AG04449 (cell line): ENCODE data around the gene TLX3.

ENCODE experiments used
- CTCF ChIA-PET: fragments of 350-600 bp; formaldehyde crosslinking; extraction: SDS; loops from one replicate; lab custom pipeline; 2021; ENCODE audit warnings: antibody characterized with exemption; lab: Yijun Ruan, JAX
- POLR2A ChIA-PET: fragments of 400-600, 350-600 bp; formaldehyde crosslinking; extraction: SDS; loops from one replicate; lab custom pipeline; 2020; ENCODE audit warnings: antibody characterized with exemption, inconsistent platforms; lab: Yijun Ruan, JAX
- DNase-seq: peaks from one replicate; pipeline ENCODE4 v3.0.0-alpha.2; 2010; ENCODE audit warnings: low read depth, low spot score
- H3K4me3 ChIP-seq: 2 replicates; pipeline ENCODE4 v1.5.1; 2011; ENCODE audit warnings: low read depth, mild to moderate bottlenecking, control low read depth, low read length
- CTCF ChIP-seq: IDR thresholded peaks from one replicate; pipeline ENCODE4 v1.5.1; 2011; ENCODE audit warnings: mild to moderate bottlenecking, moderate library complexity, low read length, control low read depth, inconsistent platforms; ENCODE audit not compliant: insufficient read depth; ENCODE audit errors: missing control alignments

Gene TLX3

DNA sequence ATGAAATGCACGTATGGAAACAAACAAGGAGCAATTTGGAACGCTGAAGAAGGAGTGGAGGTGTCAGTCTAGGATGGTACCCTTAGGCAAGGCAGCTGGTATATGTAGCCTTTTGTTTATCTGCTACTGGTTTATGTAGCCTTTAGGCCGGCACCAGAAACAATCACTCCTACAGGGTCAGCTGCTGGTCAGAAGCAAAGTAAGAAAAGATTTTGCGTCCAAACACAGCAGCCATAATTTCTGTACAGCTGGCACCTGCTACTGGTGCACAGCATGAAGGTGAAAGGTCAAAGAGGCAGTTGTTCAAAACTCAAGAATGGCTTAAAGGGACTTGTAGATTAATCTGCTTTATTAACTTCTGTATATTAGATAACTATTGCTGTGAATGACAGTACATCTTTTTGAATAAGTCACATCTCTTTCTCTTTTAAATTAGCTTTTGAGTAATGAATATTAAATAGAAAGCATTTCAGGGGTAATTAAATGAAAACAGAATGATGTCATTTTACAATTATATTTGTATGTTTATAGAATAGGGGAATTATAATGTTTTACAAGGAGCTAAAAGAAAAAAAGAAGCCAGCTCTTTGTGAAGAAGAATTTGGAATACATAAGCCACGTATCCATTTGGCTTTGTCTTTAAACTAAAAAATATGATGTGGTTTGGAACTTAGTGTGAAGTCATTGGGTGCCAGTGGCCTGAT lies 33.1 kb upstream of the TLX3 start:
- no peak for DNase-seq
- ChIA-PET CTCF (interaction anchor here (0.9 to 1.8 kb wide), 5 partner anchors 11 to 66 kb away, joined by 3 to 9 read pairs (median 3); no protein-coding TSS in a partner anchor), POLR2A (no interaction called here)
- TF ChIP-seq CTCF: no peak
- H3K4me3 ChIP-seq: no peak overlapping the region

GRCh38 chr5:171283753-171284152 lies 25.3 kb upstream of the TLX3 start:
- TF ChIP-seq CTCF: no peak
- CTCF ChIA-PET: no interaction called here
- DNase-seq: no peak
- no peak overlapping the region for H3K4me3 ChIP-seq
- POLR2A ChIA-PET: no interaction called here

DNA sequence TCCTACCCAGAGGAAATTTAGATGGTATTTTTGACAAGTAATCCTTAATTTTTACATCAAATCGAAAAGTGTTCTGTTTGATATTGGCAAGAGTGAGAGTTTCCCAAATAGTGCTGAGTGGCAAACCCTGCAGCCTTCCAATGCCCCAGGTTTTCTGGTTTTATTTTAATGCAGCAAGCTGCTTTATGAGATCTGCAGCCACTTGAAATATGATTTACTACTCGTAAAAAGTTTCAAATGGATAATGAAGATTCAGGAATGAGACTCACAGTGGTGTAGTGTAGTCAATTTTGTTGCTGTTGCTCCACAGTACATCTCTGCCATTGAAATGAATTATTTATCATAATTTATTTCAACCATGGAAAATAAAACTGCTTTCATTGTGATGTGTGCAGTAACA lies 23.6 kb upstream of the TLX3 start:
- TF ChIP-seq CTCF: no peak
- ChIA-PET CTCF (interaction anchor here (1.2 kb wide), 1 partner anchor 12 kb away, joined by 5 read pairs; no protein-coding TSS in a partner anchor), POLR2A (no interaction called here)
- no peak overlapping the region for H3K4me3 ChIP-seq
- no peak for DNase-seq

GRCh38 chr5:171288066-171288465 lies 21.0 kb upstream of the TLX3 start:
- H3K4me3 ChIP-seq: no peak overlapping the region
- CTCF ChIA-PET: no interaction called here
- no peak for DNase-seq
- TF ChIP-seq CTCF: no peak
- POLR2A ChIA-PET: no interaction called here

- DNase-seq: no peak
- no peak overlapping the region for H3K4me3 ChIP-seq
- ChIA-PET CTCF (interaction anchor here (0.9 to 2.0 kb wide), 3 partner anchors 15 to 46 kb away, joined by 3 to 5 read pairs (median 4); no protein-coding TSS in a partner anchor), POLR2A (no interaction called here)
- TF ChIP-seq CTCF: no peak
Measured at GRCh38 chr5:171291371-171291770, 17.7 kb upstream of the TLX3 start.

GRCh38 chr5:171295299-171295698 lies 13.7 kb upstream of the TLX3 start:
- CTCF ChIA-PET: interaction anchor here (1.1 kb wide), 1 partner anchor 83 kb away, joined by 3 read pairs; no protein-coding TSS in a partner anchor
- H3K4me3 ChIP-seq: no peak overlapping the region
- TF ChIP-seq CTCF: no peak
- DNase-seq: no peak
- POLR2A ChIA-PET: no interaction called here
